HCT116 (cell line): ENCODE results near the gene CHI3L2. TPM values are rescaled to one million over a fixed set of nuclear protein-coding genes. Genes with fewer than 3 reads are reported as not detected.

Source experiments
- ATAC-seq: fragments of 200-7000 bp; cut with Tn5 transposase; 2 replicates; pipeline ENCODE4 v1.9.1; 2020; ENCODE audit warnings: mild to moderate bottlenecking, moderate library complexity
- BruUV-seq: library from RNA; stranded (reverse); fragments of 400-500 nt; replicated peaks from 2 replicates; lab custom pipeline; 2021; lab: Mats Ljungman, UMichigan
- CTCF ChIA-PET: fragments of 300-600 bp; sonication (Branson Sonifier 250); formaldehyde crosslinking; loops from one replicate; lab custom pipeline; 2021; ENCODE audit warnings: antibody characterized with exemption; lab: Charles Lee
- POLR2A ChIA-PET: fragments of 300-600, 350-600 bp; sonication (Branson Sonifier 250); formaldehyde crosslinking; loops from one replicate; lab custom pipeline; 2021; ENCODE audit warnings: antibody characterized with exemption; lab: Charles Lee
- RAD21 ChIA-PET, 2 experiments: fragments of 300-600 bp; sonication (Branson Sonifier 250); formaldehyde crosslinking; loops; one replicate each; lab custom pipeline; 2023; ENCODE audit warnings: low total read pairs in 2 of 2; ENCODE audit not compliant: uncharacterized antibody in 2 of 2, unreplicated experiment in 2 of 2, low non-redundant PET in 1 of 2; lab: Charles Lee
- DNase-seq: peaks from one replicate; pipeline ENCODE4 v3.0.0-alpha.2; 2010; ENCODE audit warnings: low read depth, low spot score
- H2AFZ ChIP-seq: fragments of 200-600 bp; shearing (Covaris generic), sonication (generic); 2 replicates; pipeline ENCODE4 v1.6.1; 2017; ENCODE audit warnings: low read depth, mixed run types, mixed read lengths, antibody characterized with exemption, low read length; ENCODE audit not compliant: poor library complexity, severe bottlenecking
- H3K27ac ChIP-seq: 2 replicates; pipeline ENCODE4 v1.5.1; 2012; ENCODE audit warnings: low read depth, low read length
- H3K27me3 ChIP-seq: fragments of 200-600 bp; sonication (generic); 2 replicates; pipeline ENCODE4 v1.6.1; 2016; ENCODE audit warnings: mixed run types, low read length, mixed read lengths; ENCODE audit not compliant: insufficient read depth
- H3K36me3 ChIP-seq, 2 experiments: fragments of 200-500 bp in 1 of 2; fragments of 200-600 bp in 1 of 2; sonication (Bioruptor generic) in 1 of 2; sonication (generic) in 1 of 2; 2 replicates each; pipeline versions ENCODE4 v1.5.1 to v1.6.1; 2014 to 2016; ENCODE audit warnings: low read length in 2 of 2, inconsistent platforms in 1 of 2, mixed read lengths in 1 of 2, mixed run types in 1 of 2; ENCODE audit not compliant: insufficient read depth in 2 of 2, control insufficient read depth in 1 of 2
- H3K4me1 ChIP-seq, 2 experiments: fragments of 200-600 bp in 1 of 2; sonication (generic) in 1 of 2; 2 replicates each; pipeline versions ENCODE4 v1.5.1 to v1.6.1; 2012 to 2017; ENCODE audit warnings: low read length in 2 of 2, inconsistent platforms in 1 of 2, mild to moderate bottlenecking in 1 of 2, mixed read lengths in 1 of 2, mixed run types in 1 of 2, moderate library complexity in 1 of 2; ENCODE audit not compliant: insufficient read depth in 2 of 2, control insufficient read depth in 1 of 2
- H3K4me2 ChIP-seq: fragments of 200-600 bp; sonication (generic); 2 replicates; pipeline ENCODE4 v1.6.1; 2017; ENCODE audit warnings: mixed run types, low read length, mixed read lengths
- H3K4me3 ChIP-seq, 2 experiments: fragments of 200-600 bp in 1 of 2; sonication (generic) in 1 of 2; replicated peaks in 1 of 2; 2 replicates each; pipeline ENCODE4 v1.5.1; 2011 to 2016; ENCODE audit warnings: low read length in 2 of 2, control low read depth in 1 of 2, low read depth in 1 of 2, mild to moderate bottlenecking in 1 of 2, mixed read lengths in 1 of 2, mixed run types in 1 of 2
- H3K79me2 ChIP-seq: fragments of 200-600 bp; sonication (generic); 2 replicates; pipeline ENCODE4 v1.6.1; 2017; ENCODE audit warnings: mild to moderate bottlenecking, mixed run types, low read length, moderate library complexity, mixed read lengths; ENCODE audit not compliant: insufficient read depth
- H3K9ac ChIP-seq: fragments of 200-600 bp; sonication (generic); 2 replicates; pipeline ENCODE4 v1.6.1; 2016; ENCODE audit warnings: low read length, mixed read lengths
- H3K9me2 ChIP-seq: fragments of 200-600 bp; sonication (generic), shearing (Covaris generic); 2 replicates; pipeline ENCODE4 v1.6.1; 2017; ENCODE audit warnings: mixed run types, mild to moderate bottlenecking, moderate library complexity; ENCODE audit not compliant: insufficient read depth
- H3K9me3 ChIP-seq, 2 experiments: fragments of 200-500 bp in 1 of 2; fragments of 200-600 bp in 1 of 2; sonication (Bioruptor generic) in 1 of 2; sonication (generic) in 1 of 2; 2 replicates each; pipeline ENCODE4 v1.6.1; 2014 to 2017; ENCODE audit warnings: low read length in 2 of 2, mixed read lengths in 2 of 2, inconsistent platforms in 1 of 2, low read depth in 1 of 2, mild to moderate bottlenecking in 1 of 2, mixed run types in 1 of 2, moderate library complexity in 1 of 2; ENCODE audit not compliant: control insufficient read depth in 1 of 2, insufficient read depth in 1 of 2
- H4K20me1 ChIP-seq: fragments of 200-600 bp; sonication (generic), shearing (Covaris generic); 2 replicates; pipeline ENCODE4 v1.6.1; 2017; ENCODE audit warnings: mixed run types, mild to moderate bottlenecking, moderate library complexity; ENCODE audit not compliant: insufficient read depth
- ATF3 ChIP-seq: IDR thresholded peaks from 2 replicates; pipeline ENCODE4 v1.6.1; 2012
- CBX3 ChIP-seq: IDR thresholded peaks from 2 replicates; pipeline ENCODE4 v1.6.1; 2012; ENCODE audit warnings: low read depth
- CEBPB ChIP-seq: IDR thresholded peaks from 2 replicates; pipeline ENCODE4 v1.6.1; 2012; ENCODE audit warnings: low read depth
- ELF1 ChIP-seq: IDR thresholded peaks from 2 replicates; pipeline ENCODE4 v1.6.1; 2012; ENCODE audit warnings: low read depth, borderline replicate concordance
- EZH2 ChIP-seq: fragments of 200-600 bp; sonication (generic); IDR thresholded peaks from 2 replicates; pipeline ENCODE4 v1.6.1; 2017; ENCODE audit warnings: antibody characterized with exemption, mixed run types
- EZH2phosphoT487 ChIP-seq: fragments of 200-600 bp; IDR thresholded peaks from 2 replicates; pipeline ENCODE4 v1.6.1; 2018; ENCODE audit warnings: antibody characterized with exemption, borderline replicate concordance
- FOSL1 ChIP-seq: IDR thresholded peaks from 2 replicates; pipeline ENCODE4 v1.6.1; 2012; ENCODE audit warnings: low read depth
- MAX ChIP-seq: IDR thresholded peaks from 2 replicates; pipeline ENCODE4 v1.6.1; 2012
- POLR2A ChIP-seq: IDR thresholded peaks from 2 replicates; pipeline ENCODE4 v1.7.0; 2011; ENCODE audit warnings: borderline replicate concordance; ENCODE audit not compliant: insufficient read depth, insufficient read length; ENCODE audit errors: extremely low read depth
- REST ChIP-seq: IDR thresholded peaks from 2 replicates; pipeline ENCODE4 v1.6.1; 2012; ENCODE audit warnings: low read depth
- SIN3A ChIP-seq: IDR thresholded peaks from 2 replicates; pipeline ENCODE4 v1.6.1; 2012; ENCODE audit warnings: low read depth
- SP1 ChIP-seq: IDR thresholded peaks from 2 replicates; pipeline ENCODE4 v1.6.1; 2012; ENCODE audit warnings: low read depth
- SRF ChIP-seq: IDR thresholded peaks from 2 replicates; pipeline ENCODE4 v1.6.1; 2012; ENCODE audit warnings: low read depth
- TCF7L2 ChIP-seq: IDR thresholded peaks from 2 replicates; pipeline ENCODE4 v1.7.0; 2011; ENCODE audit warnings: borderline replicate concordance, inconsistent platforms; ENCODE audit not compliant: insufficient read depth, insufficient read length; ENCODE audit errors: extremely low read depth
- YY1 ChIP-seq: IDR thresholded peaks from 2 replicates; pipeline ENCODE4 v1.6.1; 2011; ENCODE audit warnings: low read length, low read depth, moderate library complexity, mild to moderate bottlenecking; ENCODE audit not compliant: insufficient replicate concordance; ENCODE audit errors: extremely low read depth
- ZFX ChIP-seq: fragments of 450-650 bp; IDR thresholded peaks from 2 replicates; pipeline ENCODE4 v1.6.1; 2017
- ZNF274 ChIP-seq: fragments of 200-500 bp; sonication (Bioruptor generic); IDR thresholded peaks from 2 replicates; pipeline ENCODE4 v1.6.1; 2014; ENCODE audit warnings: mild to moderate bottlenecking, low read depth, low read length, inconsistent platforms
- intact Hi-C: fragments of 100-400 bp; cut with micrococcal nuclease; formaldehyde crosslinking; loops from 2 replicates; pipeline ENCODE4 v1.10.0; 2022
- total RNA-seq: library from RNA; stranded (reverse); gene quantifications from one replicate; pipeline ENCODE4 v1.2.1, GENCODE V29; 2021; ENCODE audit not compliant: unreplicated experiment

Gene CHI3L2
- total RNA-seq, 1 experiment from 2014 or later, result not detected

- Histone ChIP-seq H3K9ac (no peak overlapping the region), H3K27me3 (peaks cover 14% of the 10 kb centered on the region; the same call in 1 of the 2 replicates), H3K4me3 (no peak overlapping the region), H3K27ac (no peak overlapping the region), H4K20me1 (no peaks in the 10 kb centered on the region), H3K9me3 (no peaks in the 10 kb centered on the region), H3K79me2 (no peaks in the 10 kb centered on the region), H3K9me2 (no peaks in the 10 kb centered on the region), H3K4me1 (no peaks in the 10 kb centered on the region), H2AFZ (no peak overlapping the region), H3K36me3 (no peaks in the 10 kb centered on the region), H3K4me2 (no peak overlapping the region)
- CTCF ChIA-PET, result no interaction called here
- intact Hi-C loops, result no loop called here
- POLR2A ChIA-PET, result no interaction called here
- no TSS peak for BruUV-seq
- ATAC-seq (no peak), DNase-seq (no peak)
- RAD21 ChIA-PET, result no interaction called here
- TF ChIP-seq EZH2phosphoT487 (no peak), SIN3A (no peak), ZNF274 (no peak), ATF3 (no peak), CEBPB (no peak), SRF (no peak), TCF7L2 (no peak)
These were observed 58.4 kb downstream of the CHI3L2 start for GRCh38 chr1:111285879-111286278.

GRCh38 chr1:111286912-111287311, 59.4 kb downstream of the CHI3L2 start:
- Histone ChIP-seq H3K36me3 (no peaks in the 10 kb centered on the region), H3K27ac (no peak overlapping the region), H3K79me2 (no peaks in the 10 kb centered on the region), H2AFZ (no peak overlapping the region), H3K9ac (no peak overlapping the region), H4K20me1 (no peaks in the 10 kb centered on the region), H3K4me3 (no peak overlapping the region), H3K4me2 (no peak overlapping the region), H3K9me3 (no peaks in the 10 kb centered on the region), H3K27me3 (peaks cover 14% of the 10 kb centered on the region; the same call in 1 of the 2 replicates), H3K9me2 (no peaks in the 10 kb centered on the region), H3K4me1 (no peaks in the 10 kb centered on the region)
- TF ChIP-seq REST (no peak), CEBPB (no peak), ZFX (no peak), SIN3A (no peak), POLR2A (no peak), YY1 (no peak), FOSL1 (no peak), ELF1 (no peak), SRF (no peak), MAX (no peak), SP1 (no peak), EZH2 (no peak), TCF7L2 (no peak), CBX3 (no peak), ZNF274 (no peak)
- ChIA-PET CTCF (no interaction called here), RAD21 (no interaction called here), POLR2A (no interaction called here)
- no peak for ATAC-seq
- intact Hi-C loops, result no loop called here
- DNase-seq, result no peak
- no TSS peak for BruUV-seq
